Measurements from ENCODE around the gene PIR.

The PIR gene

DNA sequence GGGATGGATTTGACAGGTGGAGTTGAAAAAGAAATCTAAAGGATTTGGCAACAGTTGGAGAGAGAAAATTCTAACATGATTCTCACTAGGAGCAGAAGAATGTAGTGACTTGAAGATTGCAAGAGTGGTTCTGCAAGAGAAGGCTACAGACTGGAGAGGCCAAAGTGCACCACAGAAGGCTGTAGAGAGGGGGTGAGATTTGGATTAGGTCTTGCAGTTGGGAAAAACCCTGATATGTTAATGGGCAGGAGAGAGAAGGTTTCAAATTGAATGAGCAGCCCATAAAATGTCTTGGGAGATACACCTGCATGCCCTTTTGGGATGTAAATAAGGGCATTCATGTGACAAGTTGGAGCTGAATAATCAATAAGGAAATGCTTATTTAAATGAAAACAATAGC, 94.3 kb downstream of the PIR start:
- Histone ChIP-seq H3K4me1 (ENCODE audit: control insufficient read depth, insufficient read depth, low read length) (no peaks in the 10 kb centered on the region), H3K27ac (ENCODE audit: extremely low read depth, low read depth, low read length) (no peak overlapping the region), H3K36me3 (ENCODE audit: control insufficient read depth in 2 of 2, insufficient read depth in 1 of 2, low read length in 2 of 2) (peaks cover 0 to 4% of the 10 kb centered on the region in 2 experiments; a peak in 1 of 3 replicates), H3K9me3 (ENCODE audit: control insufficient read depth, insufficient read depth, low read depth, low read length) (no peaks in the 10 kb centered on the region), H3K4me3 (ENCODE audit: low read depth, low read length) (no peak overlapping the region)
- no peak for TF ChIP-seq ZNF558 (tag by site-specific recombination; IDR thresholded peaks at IDR 0.05)
- TF ChIP-seq ZNF626 (tag by site-specific recombination; IDR thresholded peaks at IDR 0.05): no peak
- no peak for TF ChIP-seq ZNF398 (tag by site-specific recombination; IDR thresholded peaks at IDR 0.05)
- POLR2A ChIA-PET: no interaction called here
- CTCF ChIA-PET: no interaction called here

DNA sequence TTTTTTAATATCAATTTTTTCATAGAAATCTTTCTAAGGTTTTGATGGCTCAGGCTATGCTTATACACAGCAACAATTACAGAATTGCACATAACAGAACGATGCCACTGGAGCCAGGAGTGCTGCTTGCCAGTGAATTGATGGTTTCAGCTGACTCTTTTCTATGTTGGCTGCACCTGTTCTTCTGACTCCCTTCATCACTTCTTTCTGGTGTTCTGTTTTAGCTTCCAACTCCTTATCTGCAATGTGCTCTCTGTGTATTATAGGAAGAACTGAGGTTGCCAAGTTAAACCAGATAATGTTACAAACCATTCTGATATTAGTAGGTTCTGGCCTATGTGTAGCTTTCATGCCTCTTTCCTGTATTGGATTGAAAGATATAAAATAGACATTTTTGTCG, 97.3 kb downstream of the PIR start:
- ChIA-PET CTCF (interaction anchor here (0.6 kb wide), 1 partner anchor 337 kb away, joined by 4 read pairs; no protein-coding TSS in a partner anchor), POLR2A (no interaction called here)
- no peak overlapping the region for H3K27ac ChIP-seq (ENCODE audit: extremely low read depth, low read depth, low read length)
- H3K4me3 ChIP-seq (ENCODE audit: low read depth, low read length): no peak overlapping the region
- peaks cover 0 to 4% of the 10 kb centered on the region in 2 experiments; a peak in 1 of 3 replicates for H3K36me3 ChIP-seq (ENCODE audit: control insufficient read depth in 2 of 2, insufficient read depth in 1 of 2, low read length in 2 of 2)
- H3K9me3 ChIP-seq (ENCODE audit: control insufficient read depth, insufficient read depth, low read depth, low read length): no peaks in the 10 kb centered on the region
- H3K4me1 ChIP-seq (ENCODE audit: control insufficient read depth, insufficient read depth, low read length): no peaks in the 10 kb centered on the region
- TF ChIP-seq ZNF48 (tag by site-specific recombination; IDR thresholded peaks at IDR 0.05) (no peak), ZNF24 (tag by site-specific recombination; IDR thresholded peaks at IDR 0.05) (no peak), MZF1 (tag by site-specific recombination; IDR thresholded peaks at IDR 0.05; ENCODE audit: borderline replicate concordance) (no peak)

DNA sequence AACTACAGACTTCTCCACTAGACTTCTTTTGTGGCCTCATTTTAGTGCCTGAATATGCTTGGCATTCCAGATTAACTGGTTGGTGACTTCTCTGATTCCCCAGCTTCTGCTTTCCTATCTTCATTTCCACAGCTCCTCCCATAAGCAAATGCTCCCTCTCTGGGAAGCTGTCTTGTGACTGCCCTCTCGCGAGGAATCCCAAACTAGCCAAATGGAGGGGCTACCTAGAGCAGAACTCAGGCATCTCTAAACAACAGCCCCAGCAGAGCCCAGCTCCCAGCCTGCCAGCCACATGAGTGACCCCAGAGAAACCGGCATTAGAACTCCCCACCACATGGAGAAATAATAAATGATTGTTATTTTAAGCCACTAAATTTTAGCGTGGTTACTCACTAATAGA, 101.3 kb downstream of the PIR start:
- CTCF ChIA-PET: interaction anchor here (1.0 to 2.5 kb wide), 2 partner anchors 10 to 43 kb away, joined by 3 to 6 read pairs; no protein-coding TSS in a partner anchor
- no peak overlapping the region for H3K27ac ChIP-seq (ENCODE audit: extremely low read depth, low read depth, low read length)
- H3K36me3 ChIP-seq (ENCODE audit: control insufficient read depth in 2 of 2, insufficient read depth in 1 of 2, low read length in 2 of 2): peaks cover 0 to 7% of the 10 kb centered on the region in 2 experiments; a peak in 1 of 3 replicates
- H3K4me1 ChIP-seq (ENCODE audit: control insufficient read depth, insufficient read depth, low read length): no peaks in the 10 kb centered on the region
- H3K4me3 ChIP-seq (ENCODE audit: low read depth, low read length): no peak overlapping the region
- TF ChIP-seq ZNF585B (tag by site-specific recombination; IDR thresholded peaks at IDR 0.05): no peak
- no peak for TF ChIP-seq ZSCAN18 (tag by site-specific recombination; IDR thresholded peaks at IDR 0.05)
- no peak for TF ChIP-seq ZNF23 (tag by site-specific recombination; IDR thresholded peaks at IDR 0.05; ENCODE audit: borderline replicate concordance)
- no peak for TF ChIP-seq GFI1B (tag by site-specific recombination; IDR thresholded peaks at IDR 0.05)
- TF ChIP-seq ZNF132 (tag by site-specific recombination; IDR thresholded peaks at IDR 0.05; ENCODE audit: borderline replicate concordance): no peak
- TF ChIP-seq ZNF184 (tag by site-specific recombination; IDR thresholded peaks at IDR 0.05): no peak
- no peak for TF ChIP-seq ZNF629 (tag by site-specific recombination; IDR thresholded peaks at IDR 0.05)
- TF ChIP-seq ZNF112 (tag by site-specific recombination; IDR thresholded peaks at IDR 0.05): no peak
- TF ChIP-seq ZNF701 (tag by site-specific recombination; IDR thresholded peaks at IDR 0.05): no peak
- TF ChIP-seq ZNF280D (tag by site-specific recombination; IDR thresholded peaks at IDR 0.05): no peak
- TF ChIP-seq ZNF654 (tag by site-specific recombination; IDR thresholded peaks at IDR 0.05; ENCODE audit: low read depth): no peak
- TF ChIP-seq ZNF530 (tag by site-specific recombination; IDR thresholded peaks at IDR 0.05; ENCODE audit: low read depth): no peak
- TF ChIP-seq KLF7 (tag by site-specific recombination; IDR thresholded peaks at IDR 0.05; ENCODE audit: borderline replicate concordance): no peak
- TF ChIP-seq ZNF48 (tag by site-specific recombination; IDR thresholded peaks at IDR 0.05): no peak
- no peak for TF ChIP-seq ZXDB (tag by site-specific recombination; IDR thresholded peaks at IDR 0.05)
- no peak for TF ChIP-seq ZNF350 (tag by site-specific recombination; IDR thresholded peaks at IDR 0.05)
- TF ChIP-seq ZBTB21 (tag by site-specific recombination; IDR thresholded peaks at IDR 0.05): no peak
- no peak for TF ChIP-seq ZNF677 (tag by site-specific recombination; IDR thresholded peaks at IDR 0.05)
- POLR2A ChIA-PET: no interaction called here
- no peaks in the 10 kb centered on the region for H3K9me3 ChIP-seq (ENCODE audit: control insufficient read depth, insufficient read depth, low read depth, low read length)

Measured in HEK293 (cell line).